ENCODE measurements around the gene PLAAT2. TPM values are rescaled to one million over a fixed set of nuclear protein-coding genes. Genes with fewer than 3 reads are reported as not detected.

Gene PLAAT2
- total and polyA plus RNA-seq, 2 of the 13 experiments (the other 11 are each of a cell fraction or from before 2014, with no cell fraction given), result 0.22 TPM; not detected in 1

GRCh38 chr11:63610604-63611394, 47.6 kb upstream of the PLAAT2 start:
- 56% methylated on average over 14 of the region's 14 CpGs for WGBS (ENCODE audit: low lambda C conversion rate)
- H3K4me2 ChIP-seq (ENCODE audit: low read depth, low read length), result no peak overlapping the region
- no TSS peak for BruUV-seq (replicated peaks)

More at GRCh38 chr11:63610604-63611394, 47.6 kb upstream of the PLAAT2 start:
- ChIA-PET POLR2A (no interaction called here), CTCF (ENCODE audit: low intra/inter-chr PET ratio, low total read pairs) (no interaction called here)
- Histone ChIP-seq H3K27me3 (ENCODE audit: control insufficient read depth in 1 of 2, insufficient read depth in 2 of 2, low read length in 2 of 2) (no peaks in the 10 kb centered on the region), H3K9ac (ENCODE audit: insufficient read depth, low read depth, low read length) (no peak overlapping the region), H3K9me3 (ENCODE audit: low read length) (no peaks in the 10 kb centered on the region), H3K4me3 (replicated peaks in 1 of 3; ENCODE audit: insufficient read depth in 1 of 3, low read depth in 2 of 3, low read length in 3 of 3) (no peak overlapping the region), H4K20me1 (ENCODE audit: insufficient read depth, low read length) (no peaks in the 10 kb centered on the region), H3K79me2 (ENCODE audit: insufficient read depth, low read length) (no peaks in the 10 kb centered on the region), H3K4me1 (ENCODE audit: insufficient read depth, low read length) (peaks cover 35% of the 10 kb centered on the region), H2AFZ (ENCODE audit: low read length) (no peak overlapping the region), H3K36me3 (replicated peaks in 1 of 2; ENCODE audit: control insufficient read depth in 1 of 2, insufficient read depth in 2 of 2, low read length in 2 of 2) (no peaks in the 10 kb centered on the region), H3K27ac (ENCODE audit: extremely low read length, insufficient read depth, low read length) (no peak overlapping the region)
- no peak for FAIRE-seq
- intact Hi-C loops (cut with micrococcal nuclease; ENCODE audit: unreplicated experiment) (no loop called here), in situ Hi-C loops (cut with HindIII; ENCODE audit: extremely low pct_ligation_motif_present, low pct_unique_long_range_greater_than_20kb) (no loop called here)
- DNase-seq (ENCODE audit: low spot score), result no peak
- TF ChIP-seq MYNN (CRISPR knock-in tag; IDR thresholded peaks at IDR 0.05; ENCODE audit: low read depth) (no peak), ZNF644 (CRISPR knock-in tag; IDR thresholded peaks at IDR 0.05; ENCODE audit: low read depth) (no peak), ZFP1 (CRISPR knock-in tag; IDR thresholded peaks at IDR 0.05) (no peak), ZNF749 (CRISPR knock-in tag; IDR thresholded peaks at IDR 0.05; ENCODE audit: borderline replicate concordance) (no peak), SKI (IDR thresholded peaks at IDR 0.05; ENCODE audit: partially characterized antibody) (no peak), ZBTB38 (CRISPR knock-in tag; IDR thresholded peaks at IDR 0.05) (no peak), MBD4 (IDR thresholded peaks at IDR 0.05; ENCODE audit: borderline replicate concordance, low read length) (no peak), BRCA1 (CRISPR knock-in tag; IDR thresholded peaks at IDR 0.05) (no peak), ZNF276 (CRISPR knock-in tag; IDR thresholded peaks at IDR 0.05; ENCODE audit: low read depth) (no peak), ZBTB49 (CRISPR knock-in tag; IDR thresholded peaks at IDR 0.05; ENCODE audit: borderline replicate concordance) (no peak), ZNF251 (CRISPR knock-in tag; IDR thresholded peaks at IDR 0.05) (no peak)
- no peak for ATAC-seq
